ENCODE data around the gene BBOX1.

The BBOX1 gene

GRCh38 chr11:27025957-27026733 is 14.5 kb upstream of the BBOX1 start:
- DNase-seq, result no peak

- peak; percentile 11 for DNase-seq
These were observed 12.1 kb upstream of the BBOX1 start for GRCh38 chr11:27028561-27028965.

- no peak for DNase-seq
These were observed 10.6 kb upstream of the BBOX1 start for GRCh38 chr11:27029966-27030365.

- no peak for DNase-seq
These were observed 8.9 kb upstream of the BBOX1 start for GRCh38 chr11:27031754-27032153.

DNA sequence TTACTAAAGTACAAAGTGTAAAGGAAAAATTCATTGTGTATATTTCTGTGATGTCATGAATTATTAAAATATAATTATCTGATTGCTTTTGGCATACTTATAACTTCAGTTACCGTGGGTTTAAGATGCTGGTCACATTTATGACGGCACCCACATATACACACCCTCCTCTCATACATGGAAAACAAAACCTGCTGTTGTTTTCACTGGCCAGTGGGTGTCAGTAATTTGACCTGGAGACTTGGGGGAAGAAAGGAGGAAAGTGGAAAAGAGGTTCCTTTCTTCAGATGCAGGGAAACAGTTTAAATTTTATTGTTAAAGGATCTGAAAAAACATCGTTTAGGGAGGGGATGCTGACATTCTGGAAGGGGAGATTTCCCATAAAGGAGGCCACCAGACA is 742 bp upstream of the BBOX1 start:
- peak; percentile 23 for DNase-seq

- DNase-seq, result peak; percentile 70
These were observed 705 bp downstream of the BBOX1 start for GRCh38 chr11:27041141-27041899.

DNA sequence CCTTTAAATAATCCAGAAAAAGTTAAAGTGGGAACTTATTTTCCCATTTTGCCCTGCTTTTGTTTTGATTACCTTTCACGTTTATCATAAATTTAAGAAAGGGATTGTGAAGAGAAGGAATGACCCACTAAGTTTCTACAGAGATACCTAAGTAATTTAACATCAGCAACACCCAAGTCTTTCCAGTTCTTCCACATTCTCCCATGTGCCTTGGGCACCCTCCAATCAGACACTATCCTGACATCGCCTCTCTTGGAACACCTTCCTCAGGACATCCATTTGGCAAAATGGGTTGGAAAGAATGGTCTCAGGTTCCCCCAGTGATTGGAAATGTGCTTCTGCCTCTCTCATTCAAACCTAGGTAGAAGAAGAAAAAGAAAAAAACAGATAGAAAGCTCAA is 6.3 kb downstream of the BBOX1 start:
- no peak for DNase-seq

DNA sequence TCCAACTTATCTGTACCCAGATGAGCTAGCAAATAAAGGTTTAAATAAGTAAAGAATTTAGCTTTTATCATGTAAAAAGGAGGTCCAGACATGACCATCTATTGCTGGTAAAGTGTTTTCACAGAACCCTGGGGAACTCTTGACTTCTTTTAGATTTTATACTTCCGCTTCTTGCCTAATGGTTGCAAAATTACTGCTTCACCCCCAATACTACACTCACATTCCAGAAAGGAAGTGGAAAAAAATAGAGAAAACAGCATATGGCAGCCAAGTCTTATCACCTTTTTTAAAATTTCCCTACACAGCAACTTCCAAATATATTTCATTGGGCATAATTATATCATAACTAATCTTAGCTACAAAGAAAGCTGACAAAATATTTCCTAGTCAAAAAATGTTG is 12.1 kb downstream of the BBOX1 start:
- no peak for DNase-seq

- DNase-seq, result no peak
These were observed 14.6 kb downstream of the BBOX1 start for GRCh38 chr11:27055065-27055682.

DNA sequence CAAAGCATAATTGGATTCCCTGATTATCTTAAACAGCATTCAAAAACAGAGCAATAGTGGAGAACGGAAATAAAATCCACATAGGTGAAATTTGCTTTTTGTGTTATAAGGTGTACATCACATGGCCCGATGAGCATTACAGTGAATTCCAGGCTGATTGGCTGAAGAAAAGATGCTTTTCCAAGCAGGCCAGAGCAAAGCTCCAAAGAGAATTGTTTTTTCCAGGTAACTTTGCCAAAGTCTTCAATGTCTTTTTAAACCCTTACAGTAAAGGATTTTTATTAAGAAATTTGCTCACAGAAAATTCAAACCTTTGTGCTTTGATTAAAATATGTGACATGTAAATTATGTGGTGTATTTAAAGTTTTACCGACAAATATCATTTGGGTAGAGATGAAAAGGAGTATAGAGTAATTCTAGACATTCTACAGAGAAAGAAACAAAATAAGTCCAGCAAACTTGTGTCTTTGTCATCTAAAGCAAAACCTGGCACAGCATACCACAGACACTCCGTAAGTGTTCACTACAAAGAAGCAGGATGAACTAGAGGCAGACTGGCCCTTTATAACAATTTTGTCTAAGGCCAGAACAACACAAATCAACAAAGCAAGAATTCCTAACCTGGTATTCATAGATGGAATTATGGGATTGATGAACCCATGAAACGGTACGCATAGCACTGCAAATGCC is 16.6 kb downstream of the BBOX1 start:
- DNase-seq, result no peak

- DNase-seq, result no peak
These were observed 17.8 kb downstream of the BBOX1 start for GRCh38 chr11:27058456-27058855.

- DNase-seq, result no peak
These were observed 18.8 kb downstream of the BBOX1 start for GRCh38 chr11:27059431-27059830.

DNA sequence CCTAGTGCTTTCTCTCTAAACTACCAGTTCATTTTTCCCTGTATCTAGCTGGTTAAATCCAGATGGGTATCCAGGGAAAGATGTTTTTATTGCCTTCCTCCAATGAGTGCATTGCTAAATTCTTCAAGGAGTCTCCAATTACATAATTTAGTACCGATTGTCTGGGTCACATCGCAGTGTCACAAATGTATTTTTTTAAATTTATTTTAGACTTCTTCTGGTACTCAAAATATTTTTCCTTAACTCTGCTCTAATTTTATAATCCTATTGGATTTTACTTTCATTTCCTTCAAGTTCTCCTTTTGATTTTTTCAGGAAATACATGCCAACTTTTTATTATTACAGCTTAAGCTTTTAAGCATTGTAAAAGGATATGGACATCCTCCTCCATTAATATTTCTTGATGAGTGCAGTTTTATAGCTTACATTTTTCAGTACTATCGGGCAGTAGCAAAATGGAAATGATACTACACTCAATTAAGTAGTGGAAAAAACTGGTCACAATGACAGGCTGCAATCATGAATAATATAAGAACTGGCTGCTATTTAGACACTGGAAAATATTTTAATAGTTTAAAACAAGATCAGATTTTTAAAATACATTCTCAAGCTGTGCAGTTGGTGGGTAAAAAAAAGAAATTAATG is 20.3 kb downstream of the BBOX1 start:
- no peak for DNase-seq

DNA sequence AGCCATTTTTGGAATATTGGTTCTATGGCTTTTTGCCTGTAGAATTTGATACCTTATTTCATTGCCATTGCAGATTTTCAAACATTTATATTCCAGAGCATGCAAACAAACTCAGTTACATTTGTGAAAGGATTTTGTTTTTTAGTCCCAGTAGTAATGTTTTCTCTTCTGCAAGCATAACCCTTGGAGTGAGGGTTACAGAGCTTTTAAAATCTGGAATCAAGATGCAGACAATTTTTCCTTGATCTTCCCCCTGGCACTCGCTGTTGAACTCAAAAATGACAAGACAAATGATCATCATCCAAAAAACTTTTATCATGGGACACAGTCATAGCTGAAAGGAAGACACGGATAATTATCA is 20.8 kb downstream of the BBOX1 start:
- DNase-seq, result no peak

DNA sequence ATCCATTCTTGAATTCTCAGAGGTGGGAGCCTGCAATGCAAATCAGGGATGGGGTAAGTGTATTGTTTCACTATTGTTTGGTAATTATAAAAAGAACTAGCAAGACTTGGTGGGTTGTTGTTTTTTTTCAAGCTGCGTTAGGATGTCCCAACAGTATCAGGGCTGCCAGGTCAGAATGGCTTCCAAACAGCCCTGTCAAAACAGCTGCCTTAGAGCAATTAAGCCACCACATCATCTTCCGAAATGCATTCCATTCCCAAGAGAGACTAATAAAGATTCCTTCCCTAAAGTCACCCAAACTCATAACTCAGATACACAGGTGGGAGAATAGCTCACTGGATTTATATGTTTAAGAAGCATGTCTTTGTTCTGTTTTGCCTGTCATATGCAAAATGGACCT is 23.5 kb downstream of the BBOX1 start:
- no peak for DNase-seq

- DNase-seq, result no peak
These were observed 34.6 kb downstream of the BBOX1 start for GRCh38 chr11:27075192-27075591.

GRCh38 chr11:27075655-27076054 is 35.0 kb downstream of the BBOX1 start:
- no peak for DNase-seq

DNA sequence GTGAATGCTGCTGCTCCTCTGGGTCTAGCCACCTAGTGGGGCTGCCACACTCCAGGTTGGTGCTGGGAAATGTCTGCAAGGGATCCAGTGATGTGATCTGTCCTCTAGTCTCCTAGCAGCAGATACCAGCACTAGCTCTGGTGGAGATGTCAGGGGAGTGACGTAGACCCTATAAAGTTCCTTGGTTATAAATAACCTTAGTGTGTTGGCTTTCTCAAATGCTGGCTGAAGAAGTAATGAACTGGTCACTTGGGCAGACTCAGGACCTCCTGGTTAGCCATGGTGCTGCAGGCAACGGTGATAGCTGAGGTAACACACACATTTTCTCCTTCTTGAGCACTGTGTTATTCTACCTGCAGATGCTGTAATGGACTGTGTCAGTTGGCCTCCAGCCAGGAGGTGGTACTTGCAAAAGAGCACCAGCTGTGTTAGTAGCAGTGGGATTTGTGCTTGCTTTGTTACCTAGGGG is 35.5 kb downstream of the BBOX1 start:
- no peak for DNase-seq

- no peak for DNase-seq
These were observed 40.4 kb downstream of the BBOX1 start for GRCh38 chr11:27081056-27081455.

DNA sequence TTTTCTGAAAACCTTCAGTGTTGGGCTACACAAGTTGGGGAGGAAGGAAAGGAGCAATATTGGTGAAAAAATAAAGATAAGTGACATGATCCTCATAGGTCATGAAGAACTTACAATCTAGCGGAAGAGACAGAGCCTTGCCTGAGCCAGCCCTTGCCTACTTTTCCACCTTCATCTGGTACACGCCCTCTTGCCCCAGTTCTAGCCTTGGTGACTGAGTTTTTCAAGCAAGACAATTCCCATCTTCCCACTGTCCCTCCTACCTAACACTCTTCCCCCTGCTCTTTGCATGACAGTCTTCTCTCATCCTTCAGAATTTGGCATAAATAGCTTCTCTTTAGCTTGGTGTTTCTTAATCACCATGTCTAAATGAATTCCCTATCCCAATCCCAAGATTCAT is 42.6 kb downstream of the BBOX1 start:
- DNase-seq, result no peak

DNA sequence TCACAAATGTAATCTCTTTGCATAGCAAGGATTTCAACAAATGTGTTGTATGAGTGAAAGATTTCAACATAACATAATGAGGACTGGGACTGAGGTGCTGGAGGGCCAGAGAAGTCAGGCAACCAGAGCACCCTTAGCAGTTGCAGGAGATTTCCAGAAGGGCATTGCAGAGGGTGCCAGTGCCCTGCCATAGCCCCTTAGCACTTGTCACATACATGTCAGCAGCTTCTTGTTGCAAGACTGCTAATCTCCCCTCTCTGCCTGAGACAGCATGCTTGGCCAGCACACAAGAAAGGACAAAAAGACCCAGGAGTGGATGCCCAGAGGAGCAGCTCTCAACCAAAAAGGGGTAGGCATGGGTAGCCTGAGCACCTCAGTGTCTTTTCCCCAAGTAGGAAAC is 43.2 kb downstream of the BBOX1 start:
- no peak for DNase-seq

DNA sequence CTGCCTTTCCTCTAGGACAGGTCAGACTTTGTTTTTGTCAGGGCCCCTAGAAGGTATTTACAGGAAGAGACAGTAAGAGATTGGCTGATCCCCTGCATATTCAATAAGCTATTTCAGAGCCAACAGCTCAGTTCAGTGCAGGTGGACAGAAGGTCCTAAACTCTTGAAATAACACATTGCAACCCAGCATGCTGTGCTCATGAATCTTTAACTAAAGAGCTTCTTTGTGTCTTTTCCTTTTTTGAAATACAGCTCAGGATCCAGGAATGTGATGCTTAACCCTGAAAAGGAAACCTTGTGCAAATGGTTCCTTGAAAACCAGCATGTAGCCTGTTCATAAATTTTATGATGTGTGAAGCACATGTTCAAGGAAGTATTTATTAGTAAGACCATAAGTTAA is 43.9 kb downstream of the BBOX1 start:
- DNase-seq, result no peak

- DNase-seq, result no peak
These were observed 44.5 kb downstream of the BBOX1 start for GRCh38 chr11:27085111-27085510.
